Measurements from ENCODE around the gene JAM3.

Gene JAM3

DNA sequence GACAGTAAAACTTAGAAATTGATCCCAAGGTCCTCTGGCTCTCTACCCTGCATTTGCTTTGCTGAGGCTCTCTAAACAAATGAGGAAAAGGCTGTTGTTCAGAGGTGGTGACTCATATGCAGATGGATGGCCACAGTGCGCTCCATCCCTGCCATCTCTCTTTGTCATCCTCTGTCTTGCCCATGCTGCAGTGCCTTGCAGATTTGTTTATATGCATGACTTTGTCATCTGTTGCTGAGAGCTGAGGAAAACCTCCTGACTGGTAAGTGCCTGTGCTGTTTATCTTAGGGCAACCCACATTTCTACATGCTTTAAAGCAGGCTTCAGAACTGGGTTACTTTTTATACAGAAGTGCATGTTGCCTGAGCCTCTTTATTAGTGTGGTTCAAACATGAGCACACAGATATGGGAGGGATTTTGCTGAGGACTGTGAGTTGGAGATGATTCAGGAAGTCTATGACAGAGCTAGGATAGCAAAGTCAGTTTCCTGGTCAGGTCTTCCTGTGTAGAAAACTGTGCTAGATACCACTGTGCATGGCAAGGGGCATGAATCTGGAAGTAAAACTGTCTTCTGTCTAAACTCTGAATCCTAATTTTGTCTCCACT is 57.4 kb downstream of the JAM3 start:
- Histone ChIP-seq H3K4me2 (ENCODE audit: insufficient read depth, low read length) (no peak overlapping the region), H2AFZ (ENCODE audit: low read depth, low read length) (no peak overlapping the region), H3K79me2 (ENCODE audit: insufficient read depth, low read length) (no peaks in the 10 kb centered on the region; the same call in 1 of the 2 replicates), H3K4me3 (ENCODE audit: low read depth in 1 of 2, low read length in 2 of 2) (no peak overlapping the region), H3K4me1 (ENCODE audit: insufficient read depth, low read length) (peaks cover 10% of the 10 kb centered on the region), H3K36me3 (ENCODE audit: insufficient read depth, low read length) (no peaks in the 10 kb centered on the region), H3K27me3 (ENCODE audit: insufficient read depth, low read length, poor library complexity) (no peaks in the 10 kb centered on the region), H3K9me3 (ENCODE audit: insufficient read depth, low read length, severe bottlenecking) (peaks cover 10% of the 10 kb centered on the region), H3K9ac (ENCODE audit: low read depth, low read length) (no peak overlapping the region), H3K27ac (ENCODE audit: low read length) (no peak overlapping the region), H4K20me1 (ENCODE audit: insufficient read depth, low read length) (no peaks in the 10 kb centered on the region)
- TF ChIP-seq, protein P1, sequence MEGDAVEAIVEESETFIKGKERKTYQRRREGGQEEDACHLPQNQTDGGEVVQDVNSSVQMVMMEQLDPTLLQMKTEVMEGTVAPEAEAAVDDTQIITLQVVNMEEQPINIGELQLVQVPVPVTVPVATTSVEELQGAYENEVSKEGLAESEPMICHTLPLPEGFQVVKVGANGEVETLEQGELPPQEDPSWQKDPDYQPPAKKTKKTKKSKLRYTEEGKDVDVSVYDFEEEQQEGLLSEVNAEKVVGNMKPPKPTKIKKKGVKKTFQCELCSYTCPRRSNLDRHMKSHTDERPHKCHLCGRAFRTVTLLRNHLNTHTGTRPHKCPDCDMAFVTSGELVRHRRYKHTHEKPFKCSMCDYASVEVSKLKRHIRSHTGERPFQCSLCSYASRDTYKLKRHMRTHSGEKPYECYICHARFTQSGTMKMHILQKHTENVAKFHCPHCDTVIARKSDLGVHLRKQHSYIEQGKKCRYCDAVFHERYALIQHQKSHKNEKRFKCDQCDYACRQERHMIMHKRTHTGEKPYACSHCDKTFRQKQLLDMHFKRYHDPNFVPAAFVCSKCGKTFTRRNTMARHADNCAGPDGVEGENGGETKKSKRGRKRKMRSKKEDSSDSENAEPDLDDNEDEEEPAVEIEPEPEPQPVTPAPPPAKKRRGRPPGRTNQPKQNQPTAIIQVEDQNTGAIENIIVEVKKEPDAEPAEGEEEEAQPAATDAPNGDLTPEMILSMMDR (IDR thresholded peaks at IDR 0.05; ENCODE audit: borderline replicate concordance, extremely low read depth, low read length, poor library complexity, severe bottlenecking): no peak
- no peak for DNase-seq
- 0 out of 3 replicates have a peak, but pooled peaks have one; percentile 40 for ATAC-seq (ENCODE audit: insufficient read depth, low read depth)

DNA sequence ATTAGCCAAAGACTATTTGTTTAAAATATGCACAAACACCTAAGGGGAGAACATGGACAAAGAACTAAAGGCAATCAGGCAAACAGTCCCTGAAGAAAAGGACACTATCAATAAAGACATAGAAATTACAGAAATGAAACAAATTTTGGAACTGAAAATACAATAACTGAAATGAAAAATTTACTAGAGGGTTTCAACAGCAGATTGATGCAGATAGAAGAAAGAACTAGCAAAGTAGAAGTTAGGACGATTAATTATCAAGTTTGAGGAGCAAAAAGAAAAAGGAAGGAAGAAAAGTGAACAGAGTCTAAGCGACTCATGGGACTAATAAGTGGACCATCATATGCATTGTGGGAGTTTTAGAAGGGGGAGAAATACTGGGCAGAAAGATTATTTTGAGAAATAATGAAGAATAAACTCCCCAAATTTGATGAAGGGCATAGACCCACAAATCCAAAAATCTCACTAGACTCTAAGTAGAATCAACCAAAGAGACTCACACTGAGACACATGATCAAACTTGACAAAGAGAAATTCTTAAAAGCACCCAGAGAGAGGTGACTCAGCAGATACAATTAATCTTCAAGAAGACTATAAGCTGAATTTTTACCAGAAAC is 62.9 kb downstream of the JAM3 start:
- no peak overlapping the region for H3K9ac ChIP-seq (ENCODE audit: low read depth, low read length)
- no peak overlapping the region for H2AFZ ChIP-seq (ENCODE audit: low read depth, low read length)
- no peaks in the 10 kb centered on the region for H3K27me3 ChIP-seq (ENCODE audit: insufficient read depth, low read length, poor library complexity)
- DNase-seq (no peak), ATAC-seq (ENCODE audit: insufficient read depth, low read depth) (no peak)
- H4K20me1 ChIP-seq (ENCODE audit: insufficient read depth, low read length): no peaks in the 10 kb centered on the region
- H3K79me2 ChIP-seq (ENCODE audit: insufficient read depth, low read length): no peaks in the 10 kb centered on the region
- H3K27ac ChIP-seq (ENCODE audit: low read length): no peak overlapping the region
- peaks cover 26% of the 10 kb centered on the region for H3K9me3 ChIP-seq (ENCODE audit: insufficient read depth, low read length, severe bottlenecking)
- H3K4me3 ChIP-seq (ENCODE audit: low read depth in 1 of 2, low read length in 2 of 2): no peak overlapping the region
- H3K4me1 ChIP-seq (ENCODE audit: insufficient read depth, low read length): 0 out of 2 replicates have a peak, but pooled peaks cover under 1% of the 10 kb centered on the region
- no peaks in the 10 kb centered on the region for H3K36me3 ChIP-seq (ENCODE audit: insufficient read depth, low read length)
- TF ChIP-seq EZH2 (IDR thresholded peaks at IDR 0.05; ENCODE audit: borderline replicate concordance, low read depth, low read length, severe bottlenecking): no peak
- TF ChIP-seq, protein P1 (IDR thresholded peaks at IDR 0.05; ENCODE audit: borderline replicate concordance, extremely low read depth, low read length, poor library complexity, severe bottlenecking): no peak
- no peak overlapping the region for H3K4me2 ChIP-seq (ENCODE audit: insufficient read depth, low read length)

DNA sequence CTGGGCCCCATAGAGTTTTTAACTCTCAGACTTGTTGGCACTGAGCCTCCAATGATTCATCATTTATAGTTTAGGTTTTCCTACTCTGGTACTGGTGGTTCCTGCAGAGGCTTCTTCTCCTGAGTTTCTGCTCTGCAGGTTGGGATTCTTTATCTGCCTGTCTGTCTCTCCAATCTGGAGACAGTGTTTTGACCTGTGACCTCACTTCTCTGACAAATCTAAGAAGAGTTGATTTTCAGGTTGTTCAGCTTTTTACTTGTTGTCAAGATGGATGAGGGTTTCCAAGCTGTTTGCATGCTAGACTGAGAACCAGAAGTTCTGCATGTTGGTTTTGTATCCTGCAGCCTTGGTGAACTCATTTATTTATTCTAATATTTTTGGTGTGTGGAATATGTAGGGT is 63.9 kb downstream of the JAM3 start:
- no peak for DNase-seq
- TF ChIP-seq, protein P1 (IDR thresholded peaks at IDR 0.05; ENCODE audit: borderline replicate concordance, extremely low read depth, low read length, poor library complexity, severe bottlenecking): no peak
- TF ChIP-seq EZH2 (IDR thresholded peaks at IDR 0.05; ENCODE audit: borderline replicate concordance, low read depth, low read length, severe bottlenecking): no peak
- Histone ChIP-seq H3K9ac (ENCODE audit: low read depth, low read length) (no peak overlapping the region), H2AFZ (ENCODE audit: low read depth, low read length) (no peak overlapping the region), H3K36me3 (ENCODE audit: insufficient read depth, low read length) (no peaks in the 10 kb centered on the region), H3K4me1 (ENCODE audit: insufficient read depth, low read length) (no peaks in the 10 kb centered on the region), H3K9me3 (ENCODE audit: insufficient read depth, low read length, severe bottlenecking) (peaks cover 26% of the 10 kb centered on the region), H3K4me3 (ENCODE audit: low read depth in 1 of 2, low read length in 2 of 2) (no peak overlapping the region), H3K27me3 (ENCODE audit: insufficient read depth, low read length, poor library complexity) (no peaks in the 10 kb centered on the region), H3K4me2 (ENCODE audit: insufficient read depth, low read length) (no peak overlapping the region), H3K79me2 (ENCODE audit: insufficient read depth, low read length) (no peaks in the 10 kb centered on the region), H4K20me1 (ENCODE audit: insufficient read depth, low read length) (no peaks in the 10 kb centered on the region), H3K27ac (ENCODE audit: low read length) (no peak overlapping the region)
- ATAC-seq (ENCODE audit: insufficient read depth, low read depth): no peak
